Stomach (tissue), 9 donors: ENCODE data around the gene SLC7A6OS. TPM values are rescaled to one million over a fixed set of nuclear protein-coding genes. Genes with fewer than 3 reads are reported as not detected.
A peak's percentile ranks its signal among the peaks of the same experiment; 100 is the strongest.

Source experiments
- DNase-seq, 2 donors: peaks; one replicate each; pipeline versions ENCODE4 v3.0.0 to v3.0.0-alpha.2; 2013 to 2019
- H3K27ac ChIP-seq, 5 donors: fragments of 200-600 bp in 4 of 5; sonication (generic) in 4 of 5; one replicate each; pipeline ENCODE4 v1.5.1; 2013 to 2019; ENCODE audit warnings: mild to moderate bottlenecking in 1 of 5, moderate library complexity in 1 of 5
- H3K27me3 ChIP-seq, 3 donors: fragments of 200-600 bp; sonication (generic); one replicate each; pipeline ENCODE4 v1.5.1; 2017 to 2019; ENCODE audit warnings: mixed run types in 1 of 3
- H3K36me3 ChIP-seq, 4 donors: fragments of 200-600 bp; sonication (generic); 1 replicate in 3 of 4; 2 replicates in 1 of 4; pipeline ENCODE4 v1.5.1; 2016 to 2019
- H3K4me1 ChIP-seq, 4 donors: fragments of 200-600 bp; sonication (generic); one replicate each; pipeline ENCODE4 v1.5.1; 2016 to 2019
- H3K4me3 ChIP-seq, 4 donors: fragments of 200-600 bp; sonication (generic) in 3 of 4; one replicate each; pipeline ENCODE4 v1.5.1; 2016 to 2019; ENCODE audit warnings: mild to moderate bottlenecking in 1 of 4
- H3K9me3 ChIP-seq, 4 donors: fragments of 200-600 bp; sonication (generic); one replicate each; pipeline ENCODE4 v1.5.1; 2016 to 2019
- CTCF ChIP-seq, 7 experiments: fragments of 450-650 bp in 4 of 7; fragments of 200-600 bp in 3 of 7; sonication (generic) in 3 of 7; IDR thresholded peaks; one replicate each; pipeline ENCODE4 v1.5.1; 2016 to 2019; ENCODE audit warnings: antibody characterized with exemption in 7 of 7, control low read depth in 2 of 7, mild to moderate bottlenecking in 1 of 7
- EP300 ChIP-seq: sonication (generic); formaldehyde crosslinking; IDR thresholded peaks from one replicate; pipeline ENCODE4 v1.6.1; 2017; ENCODE audit warnings: antibody characterized with exemption
- POLR2A ChIP-seq, 4 donors: fragments of 450-650 bp; IDR thresholded peaks; one replicate each; pipeline ENCODE4 v1.6.1; 2016; ENCODE audit warnings: antibody characterized with exemption in 4 of 4, control low read depth in 2 of 4, mild to moderate bottlenecking in 1 of 4, moderate library complexity in 1 of 4
- POLR2AphosphoS5 ChIP-seq, 3 donors: sonication (generic); formaldehyde crosslinking; IDR thresholded peaks; one replicate each; pipeline ENCODE4 v1.6.1; 2016; ENCODE audit warnings: antibody characterized with exemption in 3 of 3
- WGBS, 5 donors: extraction: QIAGEN DNeasy Blood & Tissue Kit in 3 of 5; methylation state at CpG; one replicate each; pipeline versions ENCODE4 v1.1.5 to v1.1.7; 2013 to 2018; 5-methylcytosine and 5-hydroxymethylcytosine counted together
- intact Hi-C: fragments of 100-400 bp; cut with DNase I; formaldehyde crosslinking; loops from one replicate; pipeline ENCODE4 v1.15.1; 2023; ENCODE audit warnings: low total_unique reads
- polyA plus RNA-seq, 3 donors: library from polyadenylated mRNA; stranded (reverse); fragments of 200-250 nt; gene quantifications; one replicate each; pipeline ENCODE4 v1.2.3, GENCODE V29; 2013
- total RNA-seq, 5 donors: library from RNA; depleted of rRNA; stranded (reverse); fragments of >200 nt; gene quantifications; one replicate each; pipeline versions ENCODE4 v1.1.0 to v1.2.3, GENCODE V29; 2014 to 2016
- donor health status: healthy with polysubstance abuse.
- donor health status: Bipolar disorder and iron deficiency.
- donor health status: healthy.

The SLC7A6OS gene
- total and polyA plus RNA-seq, 8 donors = 4.7 to 41.4 (median 13.3) TPM

GRCh38 chr16:68279726-68280558 lies 30.8 kb downstream of the SLC7A6OS start:
- 81 to 87% (median 86%) methylated on average over 13 of the region's 13 CpGs for WGBS, 5 donors
- no peak for DNase-seq
- peaks cover 6 to 44% (median 33%) of the 10 kb centered on the region in 4 donors for H3K4me1 ChIP-seq
- no peaks in the 10 kb centered on the region for H3K27me3 ChIP-seq
- H3K4me3 ChIP-seq = no peak overlapping the region
- H3K27ac ChIP-seq = no peak overlapping the region
- intact Hi-C loops = no loop called here
- H3K9me3 ChIP-seq = no peaks in the 10 kb centered on the region
- peaks cover 0 to 31% (median 22%) of the 10 kb centered on the region in 4 donors for H3K36me3 ChIP-seq
- no peak for TF ChIP-seq CTCF (IDR thresholded peaks at IDR 0.05)
- no peak for TF ChIP-seq POLR2A (IDR thresholded peaks at IDR 0.05)
- no peak for TF ChIP-seq POLR2AphosphoS5 (IDR thresholded peaks at IDR 0.05)

- no peaks in the 10 kb centered on the region for H3K27me3 ChIP-seq
- peaks cover 0 to 39% (median 18%) of the 10 kb centered on the region in 4 donors for H3K36me3 ChIP-seq
- TF ChIP-seq POLR2AphosphoS5 (IDR thresholded peaks at IDR 0.05) (no peak), EP300 (no peak), POLR2A (IDR thresholded peaks at IDR 0.05) (no peak), CTCF (IDR thresholded peaks at IDR 0.05) (no peak)
- H3K9me3 ChIP-seq = no peaks in the 10 kb centered on the region
- peak overlapping the region; percentile 15 to 74 (median 60) for H3K27ac ChIP-seq
- H3K4me3 ChIP-seq = no peak overlapping the region
- peaks cover 26 to 60% (median 51%) of the 10 kb centered on the region in 4 donors for H3K4me1 ChIP-seq
- no peak for DNase-seq
- intact Hi-C loops = no loop called here
- WGBS, 5 donors = 38 to 78% (median 61%) methylated on average over 3 of the region's 3 CpGs
Measured at GRCh38 chr16:68276223-68276622, 34.5 kb downstream of the SLC7A6OS start.

- TF ChIP-seq POLR2A (IDR thresholded peaks at IDR 0.05) (no peak), CTCF (IDR thresholded peaks at IDR 0.05) (no peak)
- Histone ChIP-seq H3K27me3 (no peaks in the 10 kb centered on the region), H3K9me3 (no peaks in the 10 kb centered on the region), H3K36me3 (peaks cover 0 to 34% (median 18%) of the 10 kb centered on the region in 4 donors), H3K4me3 (no peak overlapping the region), H3K27ac (peak overlapping the region; percentile 2 to 75 (median 67)), H3K4me1 (peaks cover 26 to 66% (median 53%) of the 10 kb centered on the region in 4 donors)
- peak in 1 of 2 donors; percentile 38 for DNase-seq
- intact Hi-C loops = no loop called here
- WGBS, 5 donors = 30 to 41% (median 32%) methylated on average over 4 of the region's 4 CpGs
Measured at GRCh38 chr16:68275611-68276191, 35.0 kb downstream of the SLC7A6OS start.

- H3K27me3 ChIP-seq = no peaks in the 10 kb centered on the region
- peak overlapping the region in 4 of 5 donors; percentile 10 to 67 (median 28) for H3K27ac ChIP-seq
- WGBS, 5 donors = 75 to 91% (median 84%) methylated on average over 4 of the region's 4 CpGs
- H3K9me3 ChIP-seq = no peaks in the 10 kb centered on the region
- intact Hi-C loops = no loop called here
- DNase-seq = no peak
- no peak for TF ChIP-seq CTCF (IDR thresholded peaks at IDR 0.05)
- no peak for TF ChIP-seq POLR2A (IDR thresholded peaks at IDR 0.05)
- TF ChIP-seq POLR2AphosphoS5 (IDR thresholded peaks at IDR 0.05) = no peak
- no peak for TF ChIP-seq EP300
- peaks cover 26 to 77% (median 58%) of the 10 kb centered on the region in 4 donors for H3K4me1 ChIP-seq
- H3K4me3 ChIP-seq = no peak overlapping the region
- H3K36me3 ChIP-seq = peaks cover 0 to 30% (median 18%) of the 10 kb centered on the region in 4 donors
Measured at GRCh38 chr16:68274441-68274840, 36.3 kb downstream of the SLC7A6OS start.
